DMS114 treated with DMSO at 0.1 percent for 48 hours (cell line): Measurements from ENCODE around the gene FOXN3.

Experiments used
- DNase-seq: peaks from one replicate; lab custom pipeline; 2025; ENCODE audit not compliant: unreplicated experiment; lab: John Stamatoyannopoulos, UW

Gene FOXN3

GRCh38 chr14:89339579-89339978 is 77.5 kb downstream of the FOXN3 start:
- DNase-seq = no peak

GRCh38 chr14:89339158-89339557 is 77.9 kb downstream of the FOXN3 start:
- DNase-seq = no peak

- DNase-seq = no peak
Observed at GRCh38 chr14:89336338-89336737, 80.7 kb downstream of the FOXN3 start.

- no peak for DNase-seq
Observed at GRCh38 chr14:89332031-89332430, 85.0 kb downstream of the FOXN3 start.

GRCh38 chr14:89331398-89331797 is 85.6 kb downstream of the FOXN3 start:
- DNase-seq = no peak

- DNase-seq = no peak
Observed at GRCh38 chr14:89330236-89331002, 86.6 kb downstream of the FOXN3 start.

- no peak for DNase-seq
Observed at GRCh38 chr14:89327771-89328212, 89.2 kb downstream of the FOXN3 start.

GRCh38 chr14:89325959-89326358 is 91.1 kb downstream of the FOXN3 start:
- DNase-seq = no peak

- no peak for DNase-seq
Observed at GRCh38 chr14:89325299-89325883, 91.6 kb downstream of the FOXN3 start.

GRCh38 chr14:89324501-89325298 is 92.3 kb downstream of the FOXN3 start:
- no peak for DNase-seq

- no peak for DNase-seq
Observed at GRCh38 chr14:89320381-89321000, 96.5 kb downstream of the FOXN3 start.

GRCh38 chr14:89319687-89320086 is 97.3 kb downstream of the FOXN3 start:
- DNase-seq = no peak

GRCh38 chr14:89317051-89317691 is 99.9 kb downstream of the FOXN3 start:
- DNase-seq = no peak

GRCh38 chr14:89315493-89316470 is 101.3 kb downstream of the FOXN3 start:
- no peak for DNase-seq

GRCh38 chr14:89314274-89314673 is 102.8 kb downstream of the FOXN3 start:
- DNase-seq = no peak

GRCh38 chr14:89312932-89313331 is 104.1 kb downstream of the FOXN3 start:
- no peak for DNase-seq

- DNase-seq = no peak
Observed at GRCh38 chr14:89310211-89310610, 106.8 kb downstream of the FOXN3 start.

- no peak for DNase-seq
Observed at GRCh38 chr14:89309670-89310177, 107.3 kb downstream of the FOXN3 start.

- DNase-seq = no peak
Observed at GRCh38 chr14:89308232-89308959, 108.6 kb downstream of the FOXN3 start.
